Heart right ventricle (tissue), 16 donors: ENCODE measurements around the gene SWAP70. TPM values are rescaled to one million over a fixed set of nuclear protein-coding genes. Genes with fewer than 3 reads are reported as not detected.

Experiments
- ATAC-seq, 8 donors: fragments of 200-7000 bp; cut with Tn5 transposase; one replicate each; pipeline ENCODE4 v1.9.1; 2020; ENCODE audit warnings: mild to moderate bottlenecking in 8 of 8, moderate library complexity in 8 of 8, moderate number of reproducible peaks in 1 of 8
- DNase-seq, 2 donors: peaks; one replicate each; pipeline ENCODE4 v3.0.0-alpha.2; 2020
- H3K27ac ChIP-seq, 10 donors: fragments of 200-600 bp; sonication (generic) in 2 of 10; one replicate each; pipeline versions ENCODE4 v1.5.0 to v1.8.0; 2020 to 2022; ENCODE audit warnings: mild to moderate bottlenecking in 3 of 10
- H3K27me3 ChIP-seq, 7 donors: fragments of 200-600 bp; one replicate each; pipeline ENCODE4 v1.8.0; 2021 to 2022; ENCODE audit warnings: mild to moderate bottlenecking in 2 of 7
- H3K36me3 ChIP-seq, 9 donors: fragments of 200-600 bp; sonication (generic) in 1 of 9; one replicate each; pipeline versions ENCODE4 v1.5.0 to v1.8.0; 2020 to 2022; ENCODE audit warnings: mild to moderate bottlenecking in 2 of 9
- H3K4me1 ChIP-seq, 9 donors: fragments of 200-600 bp; sonication (generic) in 1 of 9; one replicate each; pipeline versions ENCODE4 v1.5.0 to v1.8.0; 2020 to 2022; ENCODE audit warnings: mild to moderate bottlenecking in 4 of 9
- H3K4me3 ChIP-seq, 10 donors: fragments of 200-600 bp; sonication (generic) in 2 of 10; one replicate each; pipeline versions ENCODE4 v1.5.0 to v1.8.0; 2020 to 2022; ENCODE audit warnings: mild to moderate bottlenecking in 7 of 10, moderate library complexity in 2 of 10
- H3K9me3 ChIP-seq, 11 donors: fragments of 200-600 bp in 10 of 11; sonication (generic) in 2 of 11; one replicate each; pipeline versions ENCODE4 v1.5.0 to v1.8.0; 2013 to 2022; ENCODE audit warnings: mild to moderate bottlenecking in 2 of 11, control low read depth in 1 of 11, moderate library complexity in 1 of 11
- WGBS, 2 donors: extraction: QIAGEN DNeasy Blood & Tissue Kit; methylation state at CpG; one replicate each; pipeline ENCODE4 v1.1.7; 2013; ENCODE audit warnings: inconsistent platforms in 1 of 2; 5-methylcytosine and 5-hydroxymethylcytosine counted together
- intact Hi-C, 10 donors: fragments of 100-400 bp; cut with DNase I; formaldehyde crosslinking; loops; one replicate each; pipeline versions ENCODE4 v1.11.1 to v1.14.2; 2022
- polyA plus RNA-seq, 2 donors: library from polyadenylated mRNA; stranded (reverse); fragments of 200-250 nt; gene quantifications; one replicate each; pipeline ENCODE4 v1.2.3, GENCODE V29; 2013
- total RNA-seq, 10 donors: library from RNA; stranded (reverse); fragmentation: NEBNext Ultra II Directional in 3 of 10; extraction: Animal tissue kit (Norgen Biotek cat#: 25700) in 3 of 10; gene quantifications; one replicate each; pipeline versions ENCODE4 v1.2.1 to v1.2.4, GENCODE V29; 2021 to 2023
- TF ChIP-seq, protein P1 (sequence below), 9 donors: fragments of 200-600 bp; sonication (generic) in 2 of 9; IDR thresholded peaks; one replicate each; pipeline versions ENCODE4 v1.5.0 to v1.8.0; 2021 to 2022; ENCODE audit warnings: antibody characterized with exemption in 9 of 9, mild to moderate bottlenecking in 5 of 9, moderate library complexity in 1 of 9
- donor health status: Arrhythmogenic right ventricular cardiomyopathy.
- donor health status: ischemic (EF 13 %, LVEDD 7.1; RV severe dilation, severe dysfunction).
- donor health status: healthy with polysubstance abuse.
- donor health status: DM: no; HTN: yes; CAD: no.
- donor health status: DM: no; HTN: no; CAD: no.
- donor health status: ischemic (EF 25% LVEDD 6.9; RV normal size, moderate dysfunction).
- donor health status: ischemic (EF 25% LVEDD 5.7; RV mildly dilated, moderate dysfunction).
- donor health status: healthy.
- donor health status: DM: yes; HTN: yes; CAD: no.
- donor health status: Ischemic cardiomyopathy.
- donor health status: ischemic (EF 35%, LVEDD 5.7; RV mildly dilated, moderate dysfunction).
- donor health status: nonischemic (EF 11% LVEDD 7.7; RV severe dilation, severe dysfunction).
- donor health status: DM: yes; HTN: yes; CAD: no.
- donor health status: PGD.
- donor health status: ischemic (EF 29% LVEDD 5.4; RV normal size, mild dysfunction).
- donor health status: nonischemic (EF 23%, LVEDD 6.1; RV moderate dilation, normal function).

SWAP70 gene
- total and polyA plus RNA-seq, 12 donors, result 7.8 to 33.4 (median 19.6) TPM

DNA sequence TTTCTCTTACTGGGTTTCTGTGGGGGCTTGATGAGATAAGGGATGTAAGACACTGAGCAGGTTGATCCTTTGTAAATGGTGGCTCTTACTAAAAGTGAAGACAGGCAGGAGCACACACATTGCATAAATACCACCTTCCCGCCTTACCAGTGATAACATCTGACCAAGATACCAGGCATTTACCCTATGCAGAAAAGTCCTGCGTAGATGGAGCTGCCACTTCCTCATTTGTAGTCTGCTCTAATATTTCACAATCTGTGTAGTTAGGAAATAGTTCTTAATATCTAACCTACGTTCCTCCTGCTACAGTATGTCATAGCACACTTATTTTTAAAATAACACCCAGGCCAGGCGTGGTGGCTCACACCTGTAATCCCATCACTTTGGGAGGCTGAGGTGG, 23.9 kb upstream of the SWAP70 start:
- Histone ChIP-seq H3K36me3 (no peaks in the 10 kb centered on the region), H3K4me3 (no peak overlapping the region), H3K27me3 (no peaks in the 10 kb centered on the region), H3K27ac (peak overlapping the region in 6 of 10 donors; percentile 9 to 83 (median 58)), H3K4me1 (peaks cover 0 to 40% (median 15%) of the 10 kb centered on the region in 9 donors), H3K9me3 (no peaks in the 10 kb centered on the region)
- TF ChIP-seq, protein P1, sequence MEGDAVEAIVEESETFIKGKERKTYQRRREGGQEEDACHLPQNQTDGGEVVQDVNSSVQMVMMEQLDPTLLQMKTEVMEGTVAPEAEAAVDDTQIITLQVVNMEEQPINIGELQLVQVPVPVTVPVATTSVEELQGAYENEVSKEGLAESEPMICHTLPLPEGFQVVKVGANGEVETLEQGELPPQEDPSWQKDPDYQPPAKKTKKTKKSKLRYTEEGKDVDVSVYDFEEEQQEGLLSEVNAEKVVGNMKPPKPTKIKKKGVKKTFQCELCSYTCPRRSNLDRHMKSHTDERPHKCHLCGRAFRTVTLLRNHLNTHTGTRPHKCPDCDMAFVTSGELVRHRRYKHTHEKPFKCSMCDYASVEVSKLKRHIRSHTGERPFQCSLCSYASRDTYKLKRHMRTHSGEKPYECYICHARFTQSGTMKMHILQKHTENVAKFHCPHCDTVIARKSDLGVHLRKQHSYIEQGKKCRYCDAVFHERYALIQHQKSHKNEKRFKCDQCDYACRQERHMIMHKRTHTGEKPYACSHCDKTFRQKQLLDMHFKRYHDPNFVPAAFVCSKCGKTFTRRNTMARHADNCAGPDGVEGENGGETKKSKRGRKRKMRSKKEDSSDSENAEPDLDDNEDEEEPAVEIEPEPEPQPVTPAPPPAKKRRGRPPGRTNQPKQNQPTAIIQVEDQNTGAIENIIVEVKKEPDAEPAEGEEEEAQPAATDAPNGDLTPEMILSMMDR (IDR thresholded peaks at IDR 0.05), result no peak
- DNase-seq (no peak), ATAC-seq (peak in 7 of 8 donors; percentile 25 to 63 (median 47))
- 88 to 93% methylated on average over 4 of the region's 4 CpGs for WGBS, 2 donors
- intact Hi-C loops, result no loop called here

DNA sequence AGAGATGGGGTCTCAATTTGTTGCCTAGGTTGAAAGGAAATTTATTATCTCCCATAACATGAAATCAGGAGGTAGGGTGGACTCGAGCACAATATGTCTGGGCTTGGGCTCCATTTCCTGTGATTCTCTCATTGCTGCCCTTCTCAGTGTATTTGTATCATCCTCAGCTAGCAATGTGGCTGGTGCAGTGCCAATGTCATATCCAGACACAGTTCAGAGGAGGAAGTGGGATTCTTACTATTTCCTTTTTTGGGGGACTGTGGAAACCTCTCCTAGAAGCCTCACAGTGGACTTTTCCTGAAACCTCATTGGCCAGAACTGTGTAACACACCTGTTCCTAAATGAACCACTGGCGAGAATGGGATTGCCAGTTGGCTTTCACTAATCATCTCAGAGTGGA, 21.0 kb upstream of the SWAP70 start:
- Histone ChIP-seq H3K4me1 (peaks cover 0 to 39% (median 15%) of the 10 kb centered on the region in 9 donors), H3K4me3 (no peak overlapping the region), H3K36me3 (no peaks in the 10 kb centered on the region), H3K27ac (no peak overlapping the region), H3K27me3 (no peaks in the 10 kb centered on the region), H3K9me3 (peaks cover 0 to 8% (median 0%) of the 10 kb centered on the region in 11 donors)
- intact Hi-C loops, result no loop called here
- TF ChIP-seq, protein P1 (IDR thresholded peaks at IDR 0.05), result no peak
- ATAC-seq (no peak), DNase-seq (no peak)
- 66 to 85% methylated on average over 2 of the region's 2 CpGs for WGBS, 2 donors

DNA sequence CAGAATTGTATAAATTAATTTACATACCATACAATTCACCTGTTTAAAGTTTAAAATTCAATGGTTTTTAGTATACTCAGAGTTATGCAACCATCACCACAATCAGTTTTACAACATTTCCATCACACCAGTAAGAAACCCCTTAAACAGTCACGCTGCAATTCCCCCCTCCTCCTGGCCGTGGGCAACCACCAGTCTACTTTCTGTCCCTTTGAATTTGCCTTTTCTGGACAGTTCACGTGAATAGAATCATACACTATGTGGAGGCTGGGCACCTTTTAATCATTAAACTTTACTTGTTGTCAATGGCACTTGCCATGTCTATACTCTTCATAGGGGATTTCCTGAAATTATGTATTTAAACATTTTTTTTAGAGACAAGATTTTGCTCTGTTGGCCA, 20.1 kb upstream of the SWAP70 start:
- Histone ChIP-seq H3K4me1 (peaks cover 0 to 34% (median 9%) of the 10 kb centered on the region in 9 donors), H3K27me3 (no peaks in the 10 kb centered on the region), H3K9me3 (peaks cover 0 to 9% (median 0%) of the 10 kb centered on the region in 11 donors), H3K36me3 (no peaks in the 10 kb centered on the region), H3K4me3 (no peak overlapping the region), H3K27ac (no peak overlapping the region)
- ATAC-seq (no peak), DNase-seq (no peak)
- intact Hi-C loops, result no loop called here
- WGBS, 2 donors, result 85 to 87% methylated on average over 3 of the region's 3 CpGs
- TF ChIP-seq, protein P1 (IDR thresholded peaks at IDR 0.05), result no peak

DNA sequence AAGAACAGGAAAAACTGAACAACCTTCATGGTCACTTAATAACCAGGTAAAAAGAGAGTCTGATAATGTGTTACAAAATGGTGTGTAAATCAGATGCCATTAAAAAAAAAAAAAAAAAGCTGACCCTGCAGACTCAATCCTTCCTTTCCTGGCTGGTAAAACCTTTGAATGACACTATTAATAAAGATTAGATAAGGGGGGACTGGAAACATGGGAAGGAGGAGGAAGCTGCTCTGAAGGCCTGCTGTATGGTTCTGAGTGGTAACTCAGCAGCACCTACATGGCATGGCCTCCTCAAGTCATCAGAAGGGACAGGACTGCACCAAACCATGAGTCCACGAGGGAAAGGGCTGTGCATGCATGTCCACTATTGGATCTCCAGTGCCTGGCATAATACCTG, 18.0 kb upstream of the SWAP70 start:
- H3K36me3 ChIP-seq, result no peaks in the 10 kb centered on the region
- no peak for ATAC-seq
- H3K4me1 ChIP-seq, result peaks cover 0 to 22% (median 0%) of the 10 kb centered on the region in 9 donors
- H3K27ac ChIP-seq, result no peak overlapping the region
- H3K9me3 ChIP-seq, result peaks cover 0 to 9% (median 0%) of the 10 kb centered on the region in 11 donors
- 92 to 95% methylated on average over 1 of the region's 1 CpG for WGBS, 2 donors
- TF ChIP-seq, protein P1 (IDR thresholded peaks at IDR 0.05), result no peak
- no peaks in the 10 kb centered on the region for H3K27me3 ChIP-seq
- H3K4me3 ChIP-seq, result no peak overlapping the region
- DNase-seq, result no peak
- intact Hi-C loops, result no loop called here
